ENCODE data around the gene HAO2.

The HAO2 gene

DNA sequence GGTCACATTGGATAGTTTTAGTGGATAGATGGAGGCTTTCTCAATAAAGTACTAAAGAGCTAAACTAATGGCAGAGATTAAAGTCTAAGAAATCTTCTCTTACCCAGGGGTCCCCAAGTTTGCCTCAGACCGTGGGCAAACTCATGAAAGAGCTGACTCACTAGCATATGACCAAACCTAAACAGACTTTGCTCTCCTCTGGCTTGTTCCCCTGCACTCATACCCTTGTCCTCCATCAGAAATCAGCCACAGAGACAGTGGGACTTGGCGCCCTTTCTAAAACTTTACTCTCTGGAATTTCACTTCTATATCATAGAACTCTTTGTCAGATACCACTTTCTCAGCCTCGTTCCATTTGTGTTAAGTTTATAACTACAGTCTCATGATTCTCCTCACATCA is 29.4 kb downstream of the HAO2 start:
- no peak overlapping the region for H3K4me3 ChIP-seq (ENCODE audit: low read depth, low read length)
- TF ChIP-seq, protein P1, sequence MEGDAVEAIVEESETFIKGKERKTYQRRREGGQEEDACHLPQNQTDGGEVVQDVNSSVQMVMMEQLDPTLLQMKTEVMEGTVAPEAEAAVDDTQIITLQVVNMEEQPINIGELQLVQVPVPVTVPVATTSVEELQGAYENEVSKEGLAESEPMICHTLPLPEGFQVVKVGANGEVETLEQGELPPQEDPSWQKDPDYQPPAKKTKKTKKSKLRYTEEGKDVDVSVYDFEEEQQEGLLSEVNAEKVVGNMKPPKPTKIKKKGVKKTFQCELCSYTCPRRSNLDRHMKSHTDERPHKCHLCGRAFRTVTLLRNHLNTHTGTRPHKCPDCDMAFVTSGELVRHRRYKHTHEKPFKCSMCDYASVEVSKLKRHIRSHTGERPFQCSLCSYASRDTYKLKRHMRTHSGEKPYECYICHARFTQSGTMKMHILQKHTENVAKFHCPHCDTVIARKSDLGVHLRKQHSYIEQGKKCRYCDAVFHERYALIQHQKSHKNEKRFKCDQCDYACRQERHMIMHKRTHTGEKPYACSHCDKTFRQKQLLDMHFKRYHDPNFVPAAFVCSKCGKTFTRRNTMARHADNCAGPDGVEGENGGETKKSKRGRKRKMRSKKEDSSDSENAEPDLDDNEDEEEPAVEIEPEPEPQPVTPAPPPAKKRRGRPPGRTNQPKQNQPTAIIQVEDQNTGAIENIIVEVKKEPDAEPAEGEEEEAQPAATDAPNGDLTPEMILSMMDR (IDR thresholded peaks at IDR 0.05; ENCODE audit: insufficient read depth, low read depth, low read length, missing control alignments) = no peak
- DNase-seq (ENCODE audit: low read depth) = no peak

DNA sequence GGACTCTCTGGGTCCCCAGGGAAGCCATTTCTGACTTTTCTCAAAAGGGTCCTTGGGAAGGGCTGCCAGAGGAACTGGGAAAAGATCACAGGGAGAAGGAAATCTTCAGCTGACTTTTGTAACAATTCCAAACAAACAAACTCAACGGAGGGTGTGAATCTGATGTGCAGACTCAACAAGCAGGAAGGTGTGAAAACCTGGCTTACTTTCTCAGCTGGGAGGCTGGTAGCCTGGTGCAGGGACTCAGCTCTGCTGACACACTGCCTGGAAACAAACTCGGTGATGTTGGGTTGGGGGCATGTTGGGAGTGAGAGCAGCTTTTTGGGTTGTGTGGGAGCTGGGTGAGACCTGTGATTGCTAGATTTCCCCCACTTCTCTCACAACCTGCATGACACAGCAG is 36.2 kb downstream of the HAO2 start:
- TF ChIP-seq, protein P1 (IDR thresholded peaks at IDR 0.05; ENCODE audit: insufficient read depth, low read depth, low read length, missing control alignments) = no peak
- no peak for DNase-seq (ENCODE audit: low read depth)
- no peak overlapping the region for H3K4me3 ChIP-seq (ENCODE audit: low read depth, low read length)

DNA sequence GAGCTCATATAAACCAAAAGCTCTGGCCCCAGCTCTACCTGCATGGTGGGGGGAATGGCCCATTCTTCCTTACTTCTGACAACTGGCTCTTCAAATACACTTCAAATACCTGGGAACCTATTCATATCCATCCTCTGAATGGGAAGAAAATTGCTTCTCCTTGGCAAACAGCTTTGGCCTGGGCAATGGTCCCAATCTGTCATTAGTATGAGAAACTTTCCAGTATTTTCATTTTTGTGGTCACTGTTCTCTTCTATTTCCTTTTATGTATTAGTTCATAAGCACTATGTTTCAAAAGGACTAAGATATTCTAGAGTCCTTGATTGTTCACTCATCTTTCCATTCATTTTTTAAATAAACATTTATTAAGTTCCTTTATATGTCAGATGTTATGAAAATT is 41.1 kb downstream of the HAO2 start:
- H3K4me3 ChIP-seq (ENCODE audit: low read depth, low read length) = no peak overlapping the region
- no peak for DNase-seq (ENCODE audit: low read depth)
- TF ChIP-seq, protein P1 (IDR thresholded peaks at IDR 0.05; ENCODE audit: insufficient read depth, low read depth, low read length, missing control alignments) = no peak

DNA sequence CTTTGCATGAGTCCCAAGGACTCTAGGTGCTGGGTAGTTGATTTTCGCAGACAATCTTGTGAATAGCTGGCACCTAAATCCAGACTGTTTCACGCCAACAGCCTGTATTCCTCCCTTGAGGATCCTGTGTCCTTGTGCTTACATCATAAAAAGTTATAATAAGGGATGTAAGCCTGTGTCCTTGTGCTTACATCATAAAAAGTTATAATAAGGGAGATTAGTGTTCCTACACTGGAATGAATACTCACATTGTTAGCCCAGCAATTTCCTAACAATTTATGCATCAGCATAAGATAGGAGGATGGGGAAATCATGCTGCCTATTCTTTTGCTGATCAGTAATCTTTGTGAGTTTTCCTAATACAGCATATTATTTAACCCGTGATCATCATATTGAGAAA is 42.4 kb downstream of the HAO2 start:
- TF ChIP-seq, protein P1 (IDR thresholded peaks at IDR 0.05; ENCODE audit: insufficient read depth, low read depth, low read length, missing control alignments) = no peak
- H3K4me3 ChIP-seq (ENCODE audit: low read depth, low read length) = no peak overlapping the region
- no peak for DNase-seq (ENCODE audit: low read depth)

DNA sequence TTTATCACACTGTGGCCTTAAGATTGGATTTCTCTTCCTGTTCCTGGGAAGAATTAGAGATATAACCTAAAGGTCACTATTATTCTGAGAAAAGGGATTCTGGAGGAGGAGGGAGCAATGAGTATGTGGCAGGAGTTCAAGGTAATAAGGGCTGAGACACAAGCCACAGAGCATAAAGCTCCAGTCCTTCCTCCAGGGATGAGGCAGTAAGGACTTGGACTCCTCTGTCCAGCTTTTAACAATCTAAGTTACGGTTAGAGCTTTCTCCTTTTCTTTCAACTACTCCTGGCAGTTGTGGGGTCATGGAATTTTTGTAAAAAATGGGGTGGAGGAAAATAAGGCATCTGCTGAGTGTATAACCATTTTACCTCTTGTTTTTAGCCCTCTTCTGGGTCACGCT is 46.4 kb downstream of the HAO2 start, which contains the start of gene HSD3B2:
Gene HSD3B2 (plus strand): TSS at position 201 of the 400 bp plus-strand sequence. CDS start 270 bp downstream, outside the sequence.
- DNase-seq (ENCODE audit: low read depth) = no peak
- TF ChIP-seq, protein P1 (IDR thresholded peaks at IDR 0.05; ENCODE audit: insufficient read depth, low read depth, low read length, missing control alignments) = no peak
- no peak within 1 kb of the TSS for H3K4me3 ChIP-seq (ENCODE audit: low read depth, low read length)

DNA sequence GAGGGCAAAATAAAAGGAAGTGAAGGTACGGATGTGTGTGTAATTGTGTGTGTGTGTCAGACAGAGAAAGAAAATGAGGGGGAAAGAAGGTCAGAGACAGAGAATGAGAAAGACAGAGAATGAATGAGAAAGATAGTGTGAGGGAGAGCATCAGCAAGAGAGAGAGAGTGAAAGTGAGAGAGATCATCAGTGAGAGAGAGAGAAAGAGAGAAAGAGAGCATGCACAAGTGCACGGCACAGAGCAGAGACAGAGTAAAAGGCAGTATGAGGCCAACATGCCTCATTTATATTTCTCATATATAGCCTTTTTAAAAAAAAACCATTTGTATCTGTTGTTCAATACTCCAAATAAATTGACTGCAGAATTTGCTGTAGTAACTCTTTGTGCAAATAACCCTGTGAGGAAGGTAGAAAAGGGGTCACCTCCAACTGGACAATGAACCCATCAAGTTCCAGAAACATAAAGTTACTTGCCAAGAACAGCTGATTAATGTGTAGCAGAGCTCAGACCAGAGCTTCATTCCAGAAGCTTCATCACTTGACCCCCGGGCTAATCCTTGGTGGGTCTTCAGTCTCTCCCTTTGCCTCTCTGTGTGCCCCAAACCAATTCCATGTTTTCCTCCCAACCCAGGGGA is 47.5 kb downstream of the HAO2 start:
- no peak for DNase-seq (ENCODE audit: low read depth)
- no peak overlapping the region for H3K4me3 ChIP-seq (ENCODE audit: low read depth, low read length)
- TF ChIP-seq, protein P1 (IDR thresholded peaks at IDR 0.05; ENCODE audit: insufficient read depth, low read depth, low read length, missing control alignments) = no peak

DNA sequence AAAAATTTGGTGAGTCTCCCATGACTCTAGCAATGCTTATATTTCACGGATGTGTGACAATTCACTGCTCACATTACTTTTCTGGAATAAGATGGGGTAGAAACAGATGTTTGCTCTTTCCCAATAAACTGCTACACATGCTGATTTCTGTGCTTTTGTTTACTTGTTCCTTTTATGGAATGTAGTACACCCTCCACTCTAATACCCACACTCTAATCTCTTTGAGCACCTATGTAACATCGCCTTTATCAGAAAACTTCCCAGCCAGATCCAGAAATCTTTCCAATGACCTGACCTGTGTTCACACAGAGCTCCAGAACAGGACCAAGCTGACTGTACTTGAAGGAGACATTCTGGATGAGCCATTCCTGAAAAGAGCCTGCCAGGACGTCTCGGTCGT is 50.5 kb downstream of the HAO2 start:
- no peak overlapping the region for H3K4me3 ChIP-seq (ENCODE audit: low read depth, low read length)
- TF ChIP-seq, protein P1 (IDR thresholded peaks at IDR 0.05; ENCODE audit: insufficient read depth, low read depth, low read length, missing control alignments) = no peak
- DNase-seq (ENCODE audit: low read depth) = no peak
